HG02759 (cell line): ENCODE measurements around the gene ENPP7.

ENCODE experiments used
- ATAC-seq: cut with Tn5 transposase; IDR thresholded peaks from one replicate; pipeline ENCODE4 v1.9.1; 2021; ENCODE audit warnings: mild to moderate bottlenecking, moderate library complexity; ENCODE audit not compliant: unreplicated experiment

ENPP7 gene

GRCh38 chr17:79789943-79790804 lies 59.4 kb downstream of the ENPP7 start:
- ATAC-seq = no peak

- ATAC-seq = no peak
Measured at GRCh38 chr17:79790805-79791734, 60.3 kb downstream of the ENPP7 start.

- ATAC-seq = no peak
Measured at GRCh38 chr17:79791735-79792161, 61.0 kb downstream of the ENPP7 start.
